Measurements from ENCODE around the gene POP7. TPM values are rescaled to one million over a fixed set of nuclear protein-coding genes. Genes with fewer than 3 reads are reported as not detected.
A peak's percentile ranks its signal among the peaks of the same experiment; 100 is the strongest.

POP7 gene
- total RNA-seq, 2 experiments from 2014 or later: 32.5 to 35.2 TPM

DNA sequence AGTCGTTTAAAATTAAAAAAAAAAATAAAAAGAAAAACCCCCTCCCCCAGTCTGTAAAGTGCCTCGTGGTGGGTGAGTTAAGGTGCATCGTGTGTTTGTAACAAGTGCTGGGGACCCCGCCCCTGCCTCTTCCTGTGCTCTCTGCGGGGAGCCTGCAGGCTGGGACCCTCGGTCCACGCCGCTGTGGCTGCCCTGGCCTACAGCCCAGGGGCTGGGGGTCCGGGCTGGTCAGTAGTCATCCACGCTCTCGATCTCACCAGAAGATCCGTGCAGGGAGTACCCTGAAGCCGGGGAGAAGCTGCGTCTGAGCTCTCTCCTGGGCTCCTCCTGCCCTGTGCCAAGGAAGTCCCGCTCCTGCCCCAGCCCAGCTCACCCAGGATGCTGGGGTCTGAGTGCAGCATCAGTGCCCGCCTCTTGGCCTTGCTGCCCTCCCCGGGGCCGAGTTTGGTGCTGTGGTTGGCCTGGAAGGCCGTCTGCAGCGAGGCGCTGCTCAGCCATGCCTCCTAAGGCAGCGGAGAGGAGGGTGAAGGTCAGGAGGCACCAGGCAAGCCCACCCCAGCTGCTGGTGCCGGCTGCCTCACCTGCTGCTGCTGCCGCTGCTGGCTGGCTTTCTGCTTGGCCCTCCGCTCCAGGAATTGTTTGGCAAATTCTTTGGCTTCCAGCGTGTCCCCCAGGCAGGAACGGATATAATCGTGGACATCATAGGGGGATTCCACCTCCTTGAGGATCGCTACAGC, 24.3 kb upstream of the POP7 start:
- Mint-ChIP-seq H3K4me3 (no peak overlapping the region), H3K27me3 (no peaks in the 10 kb centered on the region), H3K4me1 (peaks cover 32% of the 10 kb centered on the region), H3K27ac (peak overlapping the region; percentile 21), H3K36me3 (ENCODE audit: low read depth) (peaks cover 45% of the 10 kb centered on the region), H3K9me3 (no peaks in the 10 kb centered on the region)
- POLR2A ChIA-PET: interaction anchor here (1.3 to 5.4 kb wide), 6 partner anchors 10 to 171 kb away, joined by 3 to 51 read pairs (median 8); partner anchors contain the start of genes FBXO24, GIGYF1, LRCH4 and MOSPD3
- CTCF ChIA-PET: interaction anchor here (1.4 to 2.0 kb wide), 2 partner anchors 24 to 69 kb away, joined by 4 to 8 read pairs; partner anchors contain the start of genes MOSPD3 and POP7
- DNase-seq: no peak

DNA sequence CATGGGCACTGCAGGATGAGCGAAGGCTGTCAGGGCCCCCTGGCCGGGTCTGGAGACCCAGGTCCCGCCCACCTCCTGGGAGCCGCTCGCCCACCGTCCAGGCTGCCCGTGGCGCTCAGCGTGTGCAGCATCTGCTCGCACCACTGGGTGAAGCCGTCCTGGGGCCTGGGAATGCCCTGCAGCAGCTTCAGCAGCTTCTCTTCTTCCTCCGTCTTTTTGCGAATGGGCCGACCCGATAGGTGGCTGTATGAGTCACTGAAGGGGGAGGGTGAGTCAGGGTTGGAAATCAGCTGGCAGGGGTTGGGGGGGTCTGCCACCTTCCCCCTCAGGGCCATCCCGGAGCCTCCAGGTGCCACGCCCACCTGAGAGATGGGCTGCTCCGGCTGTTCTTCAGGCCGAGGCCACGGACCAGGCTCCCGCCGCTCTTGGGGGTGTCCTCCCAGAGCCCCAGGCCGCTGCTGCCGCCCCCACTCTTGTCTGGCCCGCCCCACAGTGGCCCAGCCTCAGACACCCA, 23.6 kb upstream of the POP7 start:
- H3K27ac Mint-ChIP-seq: no peak overlapping the region
- no peak overlapping the region for H3K4me3 Mint-ChIP-seq
- peaks cover 42% of the 10 kb centered on the region for H3K36me3 Mint-ChIP-seq (ENCODE audit: low read depth)
- POLR2A ChIA-PET: interaction anchor here (0.8 to 5.4 kb wide), 8 partner anchors 10 to 98 kb away, joined by 3 to 51 read pairs (median 7); partner anchors contain the start of genes FBXO24, GIGYF1, LRCH4 and MOSPD3
- CTCF ChIA-PET: interaction anchor here (1.7 kb wide), 1 partner anchor 23 kb away, joined by 7 read pairs; the partner anchor contains the start of gene POP7
- no peak for DNase-seq
- no peaks in the 10 kb centered on the region for H3K27me3 Mint-ChIP-seq
- H3K9me3 Mint-ChIP-seq: no peaks in the 10 kb centered on the region
- H3K4me1 Mint-ChIP-seq: peaks cover 27% of the 10 kb centered on the region

DNA sequence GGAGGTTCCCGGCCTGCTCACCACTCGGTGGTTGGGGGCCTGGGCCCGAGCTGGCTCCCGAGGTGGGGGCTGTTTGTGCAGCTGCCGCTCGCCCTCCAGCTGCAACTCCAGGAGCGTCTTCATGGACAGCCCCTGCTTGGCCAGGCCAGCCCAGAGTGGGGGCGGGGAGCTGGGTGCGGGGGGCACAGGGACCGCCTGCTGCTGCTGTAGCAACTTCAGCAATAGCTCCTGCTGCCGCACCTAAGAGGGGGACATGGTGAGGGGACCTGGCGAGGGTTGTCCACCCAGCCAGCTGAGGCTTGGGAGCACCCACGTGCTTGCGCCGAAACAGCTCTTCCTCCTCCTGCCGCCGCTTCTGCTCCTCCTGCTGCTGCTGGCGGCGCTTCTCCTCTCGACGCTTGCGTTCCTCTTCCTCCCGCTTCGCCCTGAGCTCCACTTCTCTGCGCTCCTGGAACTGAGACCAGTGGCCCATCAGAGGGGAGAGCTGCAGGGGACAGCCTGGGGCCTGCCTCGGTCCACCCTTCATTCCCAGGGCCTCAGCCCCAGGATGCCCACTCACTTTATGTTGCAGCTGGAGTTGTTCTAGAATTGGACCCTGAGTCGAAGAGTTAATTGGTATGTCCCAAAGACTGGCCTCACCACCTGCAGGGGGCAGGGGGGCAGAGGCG, 22.8 kb upstream of the POP7 start:
- no peak for DNase-seq
- H3K27me3 Mint-ChIP-seq: no peaks in the 10 kb centered on the region
- no peak overlapping the region for H3K27ac Mint-ChIP-seq
- no peaks in the 10 kb centered on the region for H3K9me3 Mint-ChIP-seq
- H3K4me1 Mint-ChIP-seq: peaks cover 25% of the 10 kb centered on the region
- peaks cover 42% of the 10 kb centered on the region for H3K36me3 Mint-ChIP-seq (ENCODE audit: low read depth)
- ChIA-PET CTCF (interaction anchor here (0.8 to 1.7 kb wide), 4 partner anchors 9 to 49 kb away, joined by 3 to 7 read pairs (median 4); partner anchors contain the start of genes GIGYF1 and POP7), POLR2A (interaction anchor here (0.7 to 5.4 kb wide), 8 partner anchors 9 to 111 kb away, joined by 3 to 51 read pairs (median 3); partner anchors contain the start of genes GIGYF1 and MOSPD3)
- no peak overlapping the region for H3K4me3 Mint-ChIP-seq

DNA sequence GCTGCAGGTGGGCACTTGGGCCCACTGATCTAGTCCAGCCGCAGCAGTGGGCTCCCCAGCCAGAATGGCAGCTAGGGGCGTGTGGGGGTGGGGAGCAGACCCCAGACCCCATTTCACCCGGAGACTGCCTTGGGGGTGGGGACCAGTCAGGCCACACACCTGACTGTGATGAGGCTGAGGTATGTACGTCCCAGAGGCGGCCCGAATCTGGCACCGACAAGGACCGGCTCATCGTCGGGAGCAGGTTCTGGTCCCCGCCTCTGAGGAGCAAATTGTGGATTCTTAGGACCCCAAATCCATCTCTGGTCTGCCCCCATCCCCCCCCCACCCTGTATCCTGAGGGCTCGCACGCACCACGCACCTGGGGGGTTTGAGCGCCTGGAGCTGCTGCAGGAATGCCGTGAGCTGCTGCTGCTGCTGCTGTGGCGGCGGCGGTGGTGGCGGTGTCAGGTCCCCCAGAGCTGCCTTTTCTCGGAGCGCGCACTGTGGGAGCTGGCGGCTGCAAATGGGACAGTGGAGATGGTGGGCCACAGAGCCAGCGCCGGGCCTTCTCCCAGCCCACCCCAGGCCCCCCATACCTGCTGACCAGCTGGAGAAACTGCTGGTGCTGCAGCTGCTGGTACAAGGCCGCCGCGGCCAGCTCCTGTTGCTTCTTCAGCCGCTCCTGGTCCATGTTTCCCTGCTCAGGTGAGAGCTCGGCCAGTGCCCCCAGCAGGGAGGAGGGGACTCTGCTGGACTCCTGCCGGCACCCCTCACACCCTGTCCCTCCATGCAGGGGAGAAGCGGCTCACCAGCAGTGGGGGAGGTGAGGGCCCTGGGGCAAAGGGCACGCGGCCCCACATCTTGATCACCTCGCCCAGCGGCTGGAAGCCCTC, 22.0 kb upstream of the POP7 start:
- ChIA-PET POLR2A (interaction anchor here (0.7 to 5.4 kb wide), 6 partner anchors 8 to 111 kb away, joined by 3 to 51 read pairs (median 3); partner anchors contain the start of gene GIGYF1), CTCF (interaction anchor here (1.1 to 1.7 kb wide), 3 partner anchors 8 to 22 kb away, joined by 3 to 7 read pairs (median 4); partner anchors contain the start of genes GIGYF1 and POP7)
- no peak overlapping the region for H3K27ac Mint-ChIP-seq
- no peaks in the 10 kb centered on the region for H3K27me3 Mint-ChIP-seq
- no peak overlapping the region for H3K4me3 Mint-ChIP-seq
- H3K9me3 Mint-ChIP-seq: no peaks in the 10 kb centered on the region
- peaks cover 24% of the 10 kb centered on the region for H3K4me1 Mint-ChIP-seq
- no peak for DNase-seq
- peaks cover 43% of the 10 kb centered on the region for H3K36me3 Mint-ChIP-seq (ENCODE audit: low read depth)

DNA sequence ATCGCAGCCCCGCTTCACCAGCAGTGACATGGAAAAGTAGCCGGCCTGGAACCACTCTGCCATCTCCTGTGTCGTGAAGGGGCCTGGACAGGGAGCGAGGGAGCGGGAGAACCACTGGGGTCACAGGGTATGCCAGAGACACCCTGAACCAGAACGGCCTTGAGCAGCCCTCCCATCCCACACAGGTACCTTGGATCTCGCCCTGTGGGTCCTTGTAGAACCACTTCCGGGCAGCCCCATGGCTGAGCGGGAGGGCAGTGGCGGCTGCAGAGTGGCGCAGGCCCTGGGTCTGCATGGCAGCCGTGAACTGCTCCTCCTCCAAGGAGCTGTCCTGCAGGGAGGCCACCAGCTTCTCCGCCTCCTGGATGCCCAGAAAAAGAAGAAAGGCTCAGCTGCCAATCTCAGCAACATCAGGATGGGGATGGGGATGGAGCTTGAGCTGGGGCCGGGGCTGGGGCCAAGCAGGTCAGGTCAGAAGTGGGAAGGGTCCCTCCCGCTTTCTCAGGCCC, 21.3 kb upstream of the POP7 start:
- CTCF ChIA-PET: no interaction called here

DNA sequence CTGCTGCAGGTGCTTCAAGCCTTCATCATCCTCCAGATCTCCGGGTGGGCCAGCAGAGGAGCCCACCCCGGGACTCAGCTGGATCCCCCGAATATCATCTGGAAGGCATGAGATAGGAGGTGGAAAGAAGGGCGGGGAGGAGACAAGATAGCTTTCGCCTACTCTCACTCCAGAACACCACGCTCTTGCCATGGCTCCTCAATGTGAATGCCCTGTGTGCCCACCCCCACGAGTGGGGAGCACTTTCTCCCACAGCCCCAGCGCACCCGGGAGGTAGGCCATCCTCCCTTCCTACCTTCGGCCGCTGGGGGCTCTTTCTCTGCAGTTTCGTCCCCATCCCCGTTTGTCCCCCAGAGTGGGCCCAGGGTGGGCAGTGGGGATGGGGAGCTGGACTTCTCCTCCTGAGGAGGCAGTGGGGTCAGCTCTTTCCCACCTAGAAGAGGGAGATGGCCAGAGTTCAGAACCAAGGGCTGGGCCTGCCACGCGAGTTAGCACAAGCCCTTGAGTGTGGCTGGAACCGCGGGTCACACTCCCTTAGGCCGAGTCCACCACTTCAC, 20.8 kb upstream of the POP7 start:
- Mint-ChIP-seq H3K4me3 (no peak overlapping the region), H3K9me3 (no peaks in the 10 kb centered on the region), H3K27ac (no peak overlapping the region), H3K27me3 (no peaks in the 10 kb centered on the region), H3K36me3 (ENCODE audit: low read depth) (peaks cover 36% of the 10 kb centered on the region), H3K4me1 (peaks cover 20% of the 10 kb centered on the region)
- ChIA-PET POLR2A (interaction anchor here (0.8 kb wide), 1 partner anchor 21 kb away, joined by 4 read pairs; the partner anchor contains the start of gene POP7), CTCF (no interaction called here)
- no peak for DNase-seq

More for the DNA sequence above, 21.3 kb upstream of the POP7 start:
- Mint-ChIP-seq H3K27me3 (no peaks in the 10 kb centered on the region), H3K4me3 (no peak overlapping the region), H3K27ac (no peak overlapping the region), H3K9me3 (no peaks in the 10 kb centered on the region), H3K36me3 (ENCODE audit: low read depth) (peaks cover 41% of the 10 kb centered on the region), H3K4me1 (peaks cover 23% of the 10 kb centered on the region)
- DNase-seq: no peak
- POLR2A ChIA-PET: interaction anchor here (0.8 to 0.9 kb wide), 2 partner anchors 12 to 21 kb away, joined by 3 to 4 read pairs; partner anchors contain the start of gene POP7

DNA sequence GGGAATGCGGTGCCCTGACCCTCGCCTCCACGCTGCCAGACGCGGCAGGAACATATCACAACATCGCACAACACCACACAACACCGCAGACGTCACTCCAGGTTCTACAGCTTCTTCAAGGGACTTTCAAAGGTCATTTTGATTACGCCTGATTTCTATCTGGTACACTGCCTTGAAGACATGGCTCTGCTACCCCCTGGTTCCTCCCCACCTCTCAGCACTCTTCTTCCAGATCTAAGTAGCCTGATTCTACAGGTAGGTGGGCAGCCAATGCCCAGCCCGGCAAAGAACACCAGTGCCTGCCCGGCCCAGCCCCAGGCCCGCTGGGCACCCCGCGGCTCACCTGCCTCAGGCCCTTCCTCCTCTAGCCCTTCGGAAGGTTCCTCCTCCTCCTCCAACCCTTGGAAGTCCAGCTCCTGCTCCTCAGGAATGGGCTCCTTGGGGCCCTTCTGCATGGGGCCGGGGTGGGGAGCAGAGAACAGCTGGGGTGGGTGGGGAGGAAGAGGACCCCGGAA, 20.2 kb upstream of the POP7 start:
- ChIA-PET CTCF (no interaction called here), POLR2A (interaction anchor here (0.8 kb wide), 1 partner anchor 20 kb away, joined by 4 read pairs; the partner anchor contains the start of gene POP7)
- Mint-ChIP-seq H3K4me3 (no peak overlapping the region), H3K27ac (no peak overlapping the region), H3K4me1 (peaks cover 16% of the 10 kb centered on the region), H3K9me3 (no peaks in the 10 kb centered on the region), H3K36me3 (ENCODE audit: low read depth) (peaks cover 34% of the 10 kb centered on the region), H3K27me3 (no peaks in the 10 kb centered on the region)
- no peak for DNase-seq

DNA sequence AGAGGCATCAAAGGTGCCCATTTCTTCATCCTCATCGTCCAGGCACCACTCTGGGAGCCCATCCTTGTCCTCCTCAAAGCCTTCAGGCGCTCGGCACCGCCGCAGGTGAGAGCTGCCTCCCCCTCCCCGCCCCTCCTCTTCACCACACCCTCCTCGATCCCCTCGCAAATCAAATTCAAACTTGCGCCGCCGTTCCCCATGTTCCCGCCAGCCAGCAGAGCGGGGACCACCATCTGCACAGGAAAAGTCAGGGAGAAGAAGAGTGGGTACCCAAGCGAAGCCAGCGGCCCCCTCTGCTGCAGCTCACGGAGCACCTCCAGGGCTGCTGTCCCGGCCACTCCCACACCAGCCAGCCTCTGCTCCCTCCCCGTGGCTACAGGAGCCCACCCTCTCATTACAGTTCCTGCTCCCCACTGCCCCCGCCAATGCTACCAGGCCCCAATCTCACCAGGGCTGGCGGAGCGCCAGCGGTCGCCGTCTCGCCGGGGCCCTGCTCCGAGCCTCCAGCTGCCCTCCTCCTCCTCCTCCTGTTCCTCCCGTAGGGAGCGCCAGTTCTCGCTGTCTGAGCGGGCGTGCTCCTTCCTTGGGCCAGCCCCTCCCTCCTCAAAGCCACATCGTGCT, 19.6 kb upstream of the POP7 start:
- H3K27me3 Mint-ChIP-seq: no peaks in the 10 kb centered on the region
- H3K27ac Mint-ChIP-seq: no peak overlapping the region
- no peak for DNase-seq
- H3K36me3 Mint-ChIP-seq (ENCODE audit: low read depth): peaks cover 34% of the 10 kb centered on the region
- no peaks in the 10 kb centered on the region for H3K9me3 Mint-ChIP-seq
- no peak overlapping the region for H3K4me3 Mint-ChIP-seq
- H3K4me1 Mint-ChIP-seq: peaks cover 17% of the 10 kb centered on the region
- POLR2A ChIA-PET: no interaction called here
- CTCF ChIA-PET: no interaction called here

DNA sequence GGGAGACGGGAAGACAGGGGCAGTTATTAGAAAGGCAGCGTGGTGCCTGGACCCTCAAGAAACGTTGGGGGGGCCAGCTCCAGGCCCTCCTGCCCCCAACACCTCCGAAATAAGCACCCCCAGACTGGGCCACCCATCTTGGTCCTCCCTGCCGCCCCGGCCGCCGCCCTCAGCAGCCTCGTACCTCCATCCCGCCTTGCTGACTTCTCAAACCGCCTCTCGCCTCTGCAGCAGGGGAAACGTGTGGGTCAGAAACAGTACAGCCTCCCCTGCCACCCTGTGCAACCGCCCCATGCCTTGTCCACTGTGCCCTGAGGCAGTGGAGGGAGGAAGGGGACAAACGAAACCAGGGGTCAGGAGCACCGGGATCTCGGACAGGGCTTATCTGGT, 19.1 kb upstream of the POP7 start:
- H3K4me3 Mint-ChIP-seq: no peak overlapping the region
- H3K36me3 Mint-ChIP-seq (ENCODE audit: low read depth): peaks cover 34% of the 10 kb centered on the region
- ChIA-PET POLR2A (no interaction called here), CTCF (no interaction called here)
- no peak overlapping the region for H3K27ac Mint-ChIP-seq
- DNase-seq: no peak
- H3K27me3 Mint-ChIP-seq: no peaks in the 10 kb centered on the region
- peaks cover 16% of the 10 kb centered on the region for H3K4me1 Mint-ChIP-seq
- H3K9me3 Mint-ChIP-seq: no peaks in the 10 kb centered on the region

DNA sequence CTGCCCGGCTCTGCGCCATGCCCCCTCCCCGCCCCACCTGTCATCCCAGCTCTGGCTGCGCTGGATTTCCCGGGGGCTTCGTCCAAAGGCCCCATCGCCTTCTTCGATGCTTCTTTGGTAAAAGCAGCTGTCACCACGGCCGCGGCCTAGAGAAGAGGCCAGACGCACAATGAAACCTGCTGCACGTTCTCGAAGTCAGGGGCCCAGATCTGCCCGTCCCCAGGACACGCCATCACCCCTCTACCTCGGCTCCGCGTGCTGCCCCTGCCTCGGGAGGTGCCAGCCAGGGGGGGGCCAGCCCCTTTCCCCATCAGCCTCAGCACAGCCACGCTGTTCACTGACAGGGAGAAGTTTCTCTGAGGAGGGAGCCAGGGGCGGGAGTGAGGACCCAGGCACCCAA, 18.7 kb upstream of the POP7 start:
- no peak overlapping the region for H3K4me3 Mint-ChIP-seq

DNA sequence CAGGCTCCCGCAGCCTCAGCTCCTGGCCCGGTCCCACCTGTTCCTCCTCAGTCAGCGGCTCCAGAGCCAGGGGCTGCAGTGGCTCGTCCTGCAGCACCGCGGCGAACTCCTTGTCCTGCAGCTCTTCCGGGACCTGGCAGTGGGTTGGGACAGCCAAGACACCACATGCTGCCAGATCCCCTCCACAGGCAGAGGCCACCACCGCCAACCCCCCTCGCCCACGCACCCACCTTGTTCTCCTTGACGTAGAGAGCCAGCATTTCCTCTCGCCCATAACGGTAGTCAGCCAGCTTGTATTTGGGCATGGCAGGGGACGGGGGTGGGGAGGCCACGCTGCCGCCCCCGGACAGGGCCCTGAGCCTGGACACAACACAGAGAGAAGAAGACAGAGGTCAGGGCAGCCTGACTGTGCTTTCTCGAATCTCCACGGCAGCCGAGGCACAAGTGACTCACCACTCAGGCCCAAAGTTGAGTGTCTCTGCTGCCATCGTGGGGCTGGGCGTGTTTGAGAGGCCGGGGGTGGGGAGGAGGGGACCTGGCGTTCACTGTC, 18.1 kb upstream of the POP7 start:
- Mint-ChIP-seq H3K36me3 (ENCODE audit: low read depth) (peaks cover 33% of the 10 kb centered on the region), H3K4me1 (peaks cover 25% of the 10 kb centered on the region), H3K9me3 (no peaks in the 10 kb centered on the region), H3K27ac (no peak overlapping the region), H3K27me3 (no peaks in the 10 kb centered on the region), H3K4me3 (no peak overlapping the region)
- CTCF ChIA-PET: interaction anchor here (1.6 kb wide), 1 partner anchor 38 kb away, joined by 3 read pairs; no protein-coding TSS in a partner anchor
- DNase-seq: no peak
- POLR2A ChIA-PET: interaction anchor here (0.8 kb wide), 1 partner anchor 117 kb away, joined by 3 read pairs; no protein-coding TSS in a partner anchor

More for the DNA sequence above, 18.7 kb upstream of the POP7 start:
- peaks cover 19% of the 10 kb centered on the region for H3K4me1 Mint-ChIP-seq
- no peak for DNase-seq
- H3K27me3 Mint-ChIP-seq: no peaks in the 10 kb centered on the region
- ChIA-PET POLR2A (interaction anchor here (0.8 kb wide), 1 partner anchor 116 kb away, joined by 3 read pairs; no protein-coding TSS in a partner anchor), CTCF (no interaction called here)
- peaks cover 33% of the 10 kb centered on the region for H3K36me3 Mint-ChIP-seq (ENCODE audit: low read depth)
- H3K27ac Mint-ChIP-seq: no peak overlapping the region
- H3K9me3 Mint-ChIP-seq: no peaks in the 10 kb centered on the region
